ENCODE measurements around the gene POT1. TPM values are rescaled to one million over a fixed set of nuclear protein-coding genes. Genes with fewer than 3 reads are reported as not detected.

Gene POT1
- total RNA-seq, 4 donors from 2014 or later = 13.8 to 91.6 (median 23.5) TPM

DNA sequence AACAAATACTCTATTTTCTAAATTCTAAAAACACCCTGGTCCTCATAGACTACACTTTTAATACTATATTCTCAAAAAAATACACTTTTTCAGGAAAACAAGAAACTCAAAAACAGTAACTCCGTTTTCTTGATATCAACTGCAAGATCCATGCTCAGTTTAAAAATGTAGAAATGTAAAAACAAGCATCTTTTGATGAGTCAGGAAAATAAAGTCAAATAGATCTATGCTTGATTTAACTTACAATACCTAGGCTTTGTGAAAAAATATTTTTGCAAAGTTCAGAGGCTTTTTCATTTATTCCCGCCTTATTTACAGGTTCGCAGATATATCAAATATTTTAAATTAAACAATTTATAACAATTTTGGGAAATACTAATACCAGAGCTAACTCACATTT lies 33.6 kb downstream of the POT1 start:
- Histone ChIP-seq H3K4me3 (no peak overlapping the region), H3K36me3 (peaks cover 0 to 2% of the 10 kb centered on the region in 2 donors), H3K27ac (no peak overlapping the region), H3K4me1 (no peaks in the 10 kb centered on the region), H3K27me3 (no peaks in the 10 kb centered on the region), H3K9me3 (no peaks in the 10 kb centered on the region)
- DNase-seq = no peak
- TF ChIP-seq, protein P1, sequence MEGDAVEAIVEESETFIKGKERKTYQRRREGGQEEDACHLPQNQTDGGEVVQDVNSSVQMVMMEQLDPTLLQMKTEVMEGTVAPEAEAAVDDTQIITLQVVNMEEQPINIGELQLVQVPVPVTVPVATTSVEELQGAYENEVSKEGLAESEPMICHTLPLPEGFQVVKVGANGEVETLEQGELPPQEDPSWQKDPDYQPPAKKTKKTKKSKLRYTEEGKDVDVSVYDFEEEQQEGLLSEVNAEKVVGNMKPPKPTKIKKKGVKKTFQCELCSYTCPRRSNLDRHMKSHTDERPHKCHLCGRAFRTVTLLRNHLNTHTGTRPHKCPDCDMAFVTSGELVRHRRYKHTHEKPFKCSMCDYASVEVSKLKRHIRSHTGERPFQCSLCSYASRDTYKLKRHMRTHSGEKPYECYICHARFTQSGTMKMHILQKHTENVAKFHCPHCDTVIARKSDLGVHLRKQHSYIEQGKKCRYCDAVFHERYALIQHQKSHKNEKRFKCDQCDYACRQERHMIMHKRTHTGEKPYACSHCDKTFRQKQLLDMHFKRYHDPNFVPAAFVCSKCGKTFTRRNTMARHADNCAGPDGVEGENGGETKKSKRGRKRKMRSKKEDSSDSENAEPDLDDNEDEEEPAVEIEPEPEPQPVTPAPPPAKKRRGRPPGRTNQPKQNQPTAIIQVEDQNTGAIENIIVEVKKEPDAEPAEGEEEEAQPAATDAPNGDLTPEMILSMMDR (IDR thresholded peaks at IDR 0.05) = no peak
- no peak for TF ChIP-seq POLR2A (IDR thresholded peaks at IDR 0.05)
- intact Hi-C loops (cut with DNase I; ENCODE audit: low total_unique reads) = no loop called here

GRCh38 chr7:124893140-124893827 lies 36.3 kb downstream of the POT1 start:
- Histone ChIP-seq H3K4me3 (no peak overlapping the region), H3K9me3 (no peaks in the 10 kb centered on the region), H3K36me3 (peaks cover 0 to 2% of the 10 kb centered on the region in 2 donors), H3K27ac (no peak overlapping the region), H3K4me1 (no peaks in the 10 kb centered on the region), H3K27me3 (no peaks in the 10 kb centered on the region)
- intact Hi-C loops (cut with DNase I; ENCODE audit: low total_unique reads) = no loop called here
- DNase-seq = no peak
- TF ChIP-seq, protein P1 (IDR thresholded peaks at IDR 0.05) = no peak
- TF ChIP-seq POLR2A (IDR thresholded peaks at IDR 0.05) = no peak

GRCh38 chr7:124887247-124887646 lies 42.4 kb downstream of the POT1 start:
- intact Hi-C loops (cut with DNase I; ENCODE audit: low total_unique reads) = no loop called here
- DNase-seq = no peak
- H3K4me3 ChIP-seq = no peak overlapping the region
- no peaks in the 10 kb centered on the region for H3K36me3 ChIP-seq
- no peaks in the 10 kb centered on the region for H3K27me3 ChIP-seq
- H3K9me3 ChIP-seq = no peaks in the 10 kb centered on the region
- no peak overlapping the region for H3K27ac ChIP-seq
- no peaks in the 10 kb centered on the region for H3K4me1 ChIP-seq
- TF ChIP-seq, protein P1 (IDR thresholded peaks at IDR 0.05) = no peak
- TF ChIP-seq POLR2A (IDR thresholded peaks at IDR 0.05) = no peak

GRCh38 chr7:124881981-124882380 lies 47.6 kb downstream of the POT1 start:
- TF ChIP-seq, protein P1 (IDR thresholded peaks at IDR 0.05) = no peak
- no peak for TF ChIP-seq POLR2A (IDR thresholded peaks at IDR 0.05)
- Histone ChIP-seq H3K27ac (no peak overlapping the region), H3K9me3 (no peaks in the 10 kb centered on the region), H3K4me3 (no peak overlapping the region), H3K4me1 (no peaks in the 10 kb centered on the region), H3K36me3 (no peaks in the 10 kb centered on the region), H3K27me3 (no peaks in the 10 kb centered on the region)
- intact Hi-C loops (cut with DNase I; ENCODE audit: low total_unique reads) = no loop called here
- DNase-seq = no peak

GRCh38 chr7:124879771-124880170 lies 49.9 kb downstream of the POT1 start:
- DNase-seq = no peak
- intact Hi-C loops (cut with DNase I; ENCODE audit: low total_unique reads) = no loop called here
- H3K36me3 ChIP-seq = no peaks in the 10 kb centered on the region
- no peaks in the 10 kb centered on the region for H3K27me3 ChIP-seq
- TF ChIP-seq, protein P1 (IDR thresholded peaks at IDR 0.05) = no peak
- no peak for TF ChIP-seq POLR2A (IDR thresholded peaks at IDR 0.05)
- no peak overlapping the region for H3K27ac ChIP-seq
- H3K4me3 ChIP-seq = no peak overlapping the region
- no peaks in the 10 kb centered on the region for H3K9me3 ChIP-seq
- no peaks in the 10 kb centered on the region for H3K4me1 ChIP-seq
